SH-SY5Y (cell line): ENCODE results near the gene CUL4A.

Experiments
- GATA2 ChIP-seq: IDR thresholded peaks from 2 replicates; pipeline ENCODE4 v1.6.1; 2011; ENCODE audit warnings: mild to moderate bottlenecking, low read depth, low read length
- GATA3 ChIP-seq: IDR thresholded peaks from 2 replicates; pipeline ENCODE4 v1.6.1; 2011; ENCODE audit warnings: low read depth, mild to moderate bottlenecking, low read length, moderate library complexity

- TF ChIP-seq GATA2 (no peak), GATA3 (no peak)
These were observed 1.5 kb upstream of the CUL4A start for GRCh38 chr13:113207890-113208420.
